NCI-H2029 (cell line): Measurements from ENCODE around the gene BUD13.

Source experiments
- DNase-seq: peaks from one replicate; lab custom pipeline; 2025; lab: John Stamatoyannopoulos, UW

BUD13 gene

DNA sequence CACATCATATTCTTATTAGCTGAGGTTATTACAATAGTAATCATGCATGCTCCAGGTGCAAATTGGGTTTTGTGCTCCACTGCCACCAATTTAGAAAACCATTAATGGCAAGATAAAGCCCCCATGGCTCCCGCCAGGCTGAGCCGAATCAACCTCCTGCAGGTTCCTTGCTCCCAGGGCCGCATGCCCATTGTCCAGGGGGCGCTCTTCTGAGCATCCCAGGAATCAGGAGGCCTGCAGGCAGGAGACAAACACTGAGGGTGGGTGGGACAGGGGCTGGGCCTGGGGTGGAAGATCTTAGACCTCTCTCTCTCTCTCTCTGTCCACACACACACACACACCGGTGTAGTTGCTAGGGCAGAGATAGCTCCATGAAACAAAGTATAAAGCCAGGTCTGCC is 57.4 kb downstream of the BUD13 start:
- DNase-seq: no peak

DNA sequence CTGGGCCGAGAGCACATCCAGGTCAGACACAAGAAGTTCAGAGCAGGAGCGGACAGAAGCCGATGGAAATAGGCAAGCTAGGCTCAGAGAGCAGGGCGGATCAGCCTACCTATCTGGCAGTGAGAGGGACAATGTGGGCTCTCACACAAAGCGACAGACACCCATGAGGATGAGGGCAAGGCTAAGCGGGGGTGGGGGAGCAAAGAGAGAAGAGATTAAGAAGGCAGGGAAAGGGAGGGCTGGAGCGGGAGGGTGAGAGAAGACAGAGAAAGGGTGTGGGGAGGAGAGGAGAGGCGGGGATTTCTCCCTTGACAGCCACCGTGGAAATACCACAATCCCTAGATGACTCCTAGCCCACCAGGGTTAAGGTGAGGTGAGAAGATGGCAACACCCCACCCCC is 57.9 kb downstream of the BUD13 start:
- no peak for DNase-seq

DNA sequence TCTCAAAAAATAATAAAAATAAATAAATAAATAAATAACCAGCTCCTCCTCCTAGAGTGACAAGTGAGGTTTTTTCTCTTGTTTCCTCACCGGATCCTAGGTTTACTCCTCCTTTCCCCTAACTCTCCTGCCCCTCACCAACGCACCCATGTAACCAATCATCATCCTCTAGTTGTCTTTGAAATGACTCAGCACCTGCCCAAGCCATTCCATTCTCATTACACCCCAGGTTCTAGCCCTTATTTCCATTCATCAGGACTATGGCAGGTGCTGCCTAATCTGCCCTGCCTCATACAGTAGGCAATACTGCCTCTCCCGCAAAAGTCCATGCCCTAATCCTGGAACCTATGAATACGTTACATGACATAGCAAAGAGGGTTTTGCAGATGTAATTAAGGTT is 60.4 kb downstream of the BUD13 start:
- DNase-seq: no peak

DNA sequence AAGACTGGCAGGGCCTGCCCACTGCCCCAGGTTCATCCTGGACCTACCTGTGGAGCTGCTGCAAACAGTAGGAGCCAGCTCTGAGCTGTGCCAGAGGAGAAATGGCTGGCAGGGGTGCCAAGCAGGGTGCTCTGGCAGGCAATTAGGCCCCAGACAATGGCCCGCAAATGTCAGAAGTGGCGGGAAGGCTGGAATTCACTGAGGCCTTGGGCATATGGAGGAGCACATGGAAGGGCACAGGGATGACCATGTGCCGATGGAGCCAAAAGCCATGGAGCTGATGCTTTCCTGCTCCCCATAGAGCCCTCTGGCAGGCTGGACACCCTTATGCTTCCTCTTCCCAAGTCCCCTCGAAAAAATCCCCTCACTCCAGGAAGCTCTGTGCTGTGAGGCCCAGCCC is 62.0 kb downstream of the BUD13 start:
- no peak for DNase-seq

DNA sequence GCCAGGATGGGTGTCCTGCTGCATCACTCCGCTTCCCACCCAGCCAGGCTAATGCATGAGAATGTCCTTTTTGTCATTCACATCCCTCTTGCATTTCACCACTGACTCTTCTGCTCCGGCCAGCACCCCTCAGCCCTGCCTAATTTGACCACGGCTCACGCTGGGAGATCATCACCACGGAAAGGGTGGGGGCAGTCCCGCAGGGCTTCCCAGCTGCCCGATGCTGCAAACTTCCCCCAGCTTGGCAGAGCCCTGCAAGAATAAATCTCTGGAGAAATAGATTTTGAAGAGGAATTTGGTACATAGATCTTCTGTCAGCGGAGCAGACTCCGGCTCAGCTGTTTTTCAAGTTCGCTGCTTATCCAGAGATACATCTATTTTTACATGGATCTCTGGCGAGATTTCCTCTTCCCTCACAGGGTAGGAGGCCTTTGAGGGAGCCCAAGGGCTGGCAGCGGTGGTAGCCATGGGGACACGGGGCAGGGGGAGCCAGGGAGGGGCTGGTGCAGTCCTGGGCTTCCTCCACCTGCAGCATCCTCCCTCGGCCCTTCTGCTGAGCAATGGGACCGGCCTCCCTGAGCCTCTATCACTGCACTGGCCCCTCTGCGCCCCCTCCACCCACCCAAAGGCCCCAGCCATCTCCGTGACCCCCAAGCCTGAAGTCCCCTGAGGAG is 62.6 kb downstream of the BUD13 start:
- DNase-seq: no peak

DNA sequence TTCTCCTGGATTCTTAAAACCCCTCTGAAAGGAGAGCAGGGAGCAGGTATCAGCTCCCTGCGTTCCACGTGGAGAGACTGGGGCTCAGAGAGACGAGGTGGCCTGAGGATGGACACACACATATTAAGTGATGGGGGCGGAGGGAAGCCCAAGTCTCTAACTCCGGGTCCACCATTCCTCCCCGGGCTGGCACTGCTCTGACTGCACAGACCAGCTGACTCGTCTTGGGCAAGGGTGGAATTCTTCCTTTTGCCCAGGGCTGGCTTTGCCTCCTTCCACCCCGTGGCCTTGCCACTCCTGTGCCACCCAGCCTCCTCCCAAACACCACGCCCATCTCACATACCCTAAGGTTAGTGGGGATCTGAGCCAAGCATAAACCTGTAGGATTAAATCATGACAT is 65.0 kb downstream of the BUD13 start:
- no peak for DNase-seq

DNA sequence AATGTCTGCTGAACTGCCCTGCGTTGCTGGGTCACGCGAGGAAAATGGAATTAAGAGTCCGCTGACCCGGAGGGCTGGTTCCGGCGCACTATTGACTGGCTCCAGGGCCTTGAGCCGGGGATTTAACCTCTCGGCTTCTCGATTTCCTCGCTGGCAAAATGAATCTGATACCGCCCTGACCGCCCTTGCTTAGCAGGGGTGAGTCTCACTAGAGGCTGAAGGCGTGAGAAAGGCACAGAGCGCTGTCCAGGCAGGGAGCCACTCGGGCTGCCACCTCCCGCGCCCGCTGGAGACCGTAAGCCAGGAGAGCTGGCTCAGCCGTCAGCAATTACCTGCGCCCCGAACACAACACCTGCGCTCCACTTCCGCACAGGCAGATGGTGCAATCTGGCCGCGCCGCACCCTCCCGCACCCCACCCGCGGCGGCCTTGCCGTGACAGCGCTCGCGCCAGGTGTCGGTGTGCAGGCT is 65.6 kb downstream of the BUD13 start:
- DNase-seq: peak; percentile 48

DNA sequence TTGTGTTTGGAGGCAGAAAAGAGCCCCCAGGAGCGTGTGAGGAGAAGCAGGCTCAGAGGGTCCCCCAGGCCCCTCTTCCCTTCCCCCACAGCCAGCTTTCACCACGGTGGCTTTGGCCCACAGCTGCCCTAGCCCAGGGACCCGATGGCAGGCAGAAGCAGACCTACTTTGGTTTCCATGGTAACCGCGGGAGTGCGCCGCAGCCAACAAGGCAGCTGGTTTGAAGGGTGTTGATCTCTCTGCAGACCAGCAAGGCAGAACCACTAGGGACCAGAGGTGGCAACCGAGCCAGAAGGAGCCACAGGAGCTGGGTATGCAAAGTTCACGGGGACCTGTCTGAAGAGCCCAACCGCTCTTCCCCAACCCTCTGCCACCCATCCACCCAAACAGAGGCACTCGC is 69.4 kb downstream of the BUD13 start:
- peak; percentile 80 for DNase-seq

DNA sequence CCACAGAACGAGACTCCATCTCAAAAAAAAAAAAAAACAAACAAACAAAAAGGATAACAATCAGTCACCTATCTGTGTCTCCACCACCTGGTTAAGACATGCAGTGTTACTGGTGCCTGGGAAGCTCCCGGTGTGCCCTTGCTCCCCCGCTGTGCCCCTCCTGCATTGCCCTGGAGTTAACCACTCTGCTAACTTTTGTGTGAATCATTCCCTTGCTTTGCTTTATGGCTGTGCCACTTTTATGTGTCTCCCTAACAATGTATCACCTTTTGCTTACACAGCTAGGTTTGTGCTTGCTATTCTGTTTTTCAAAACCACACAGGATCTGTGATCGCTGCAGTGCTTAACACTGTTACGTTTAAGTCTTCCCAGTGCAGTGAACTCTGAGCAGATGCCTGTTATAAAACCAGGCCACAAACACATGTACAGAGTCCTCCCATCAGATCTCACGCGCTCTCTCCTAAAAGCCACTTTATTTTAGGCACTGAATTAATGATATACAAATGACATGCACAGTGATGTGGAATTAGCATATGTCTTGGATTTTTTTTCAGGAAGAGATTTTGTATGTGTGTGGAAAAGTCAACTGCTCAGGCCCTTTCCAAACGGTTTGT is 69.9 kb downstream of the BUD13 start:
- no peak for DNase-seq

DNA sequence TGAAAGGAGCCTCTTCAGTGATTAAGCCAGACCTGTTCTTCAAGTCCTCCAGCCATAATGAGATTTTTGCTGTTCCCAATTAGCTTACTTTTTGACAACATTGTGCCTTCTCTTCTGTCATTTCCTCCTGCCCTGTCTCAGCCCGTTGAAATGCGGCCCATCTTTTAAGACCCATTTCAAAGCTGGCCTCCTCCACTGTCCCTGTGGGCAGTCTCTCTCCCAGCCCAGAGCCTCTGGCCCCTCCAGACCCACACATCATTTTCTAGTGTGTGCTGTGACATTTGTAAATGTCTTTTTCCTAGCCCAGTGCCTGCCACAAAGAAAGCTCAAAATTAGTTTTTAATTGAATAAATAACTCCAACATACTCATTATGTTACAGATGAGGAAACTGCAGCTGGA is 70.9 kb downstream of the BUD13 start:
- no peak for DNase-seq

DNA sequence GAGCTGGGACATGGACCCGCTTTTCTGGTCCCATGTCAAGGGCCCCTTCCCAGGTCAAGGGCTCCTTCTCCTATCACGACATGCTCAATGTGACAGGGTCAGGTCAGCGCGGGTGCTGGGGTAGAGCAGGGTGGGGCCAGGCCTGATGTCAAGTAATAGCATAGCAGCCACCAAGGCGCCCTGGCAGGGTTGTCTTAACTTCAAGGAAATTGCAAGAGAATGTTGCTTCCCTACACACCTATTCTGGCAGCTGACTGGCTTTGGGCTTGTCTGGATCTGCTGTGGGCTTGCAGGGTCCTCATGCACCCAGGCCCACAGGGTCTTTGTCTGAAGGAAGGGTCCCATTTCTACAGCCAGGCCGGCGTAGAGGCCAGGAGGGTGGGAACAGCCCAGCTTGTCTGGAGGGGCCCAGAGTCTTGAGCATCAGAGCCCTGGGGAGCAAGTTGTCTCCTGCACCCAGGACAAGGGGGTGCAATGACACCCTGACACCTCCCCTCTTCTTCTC is 71.4 kb downstream of the BUD13 start:
- no peak for DNase-seq

DNA sequence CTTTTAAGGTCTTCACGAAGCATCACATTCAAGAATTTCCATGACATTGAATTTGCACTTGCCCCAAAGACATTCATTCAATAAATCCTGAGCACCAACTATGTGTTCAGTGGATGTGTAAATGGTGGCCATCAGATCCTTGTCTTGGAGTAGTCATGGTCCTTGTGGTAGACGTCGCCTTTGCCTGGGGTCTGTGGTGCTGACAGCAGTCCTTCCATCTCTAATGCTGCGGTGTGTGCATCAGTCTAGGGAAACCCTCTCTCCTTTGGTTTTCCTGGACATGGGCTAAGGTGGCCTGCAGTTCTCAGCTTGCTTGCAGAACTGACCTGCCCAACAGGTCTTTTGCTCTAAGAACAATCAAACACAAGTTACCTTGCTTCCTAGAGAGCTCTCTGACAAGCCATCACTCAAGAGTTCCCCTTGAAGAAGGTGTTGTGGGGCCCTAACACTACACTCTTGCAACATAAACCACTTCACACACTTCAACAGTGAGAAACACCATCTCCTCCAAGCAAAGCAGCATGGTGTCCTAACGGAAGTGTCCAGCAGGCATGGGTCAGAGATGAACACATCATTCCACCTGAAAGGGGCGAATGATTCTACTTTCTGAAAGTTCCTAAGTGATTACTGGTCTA is 72.1 kb downstream of the BUD13 start:
- DNase-seq: no peak
